K562 (cell line): ENCODE measurements around the gene HIVEP2. TPM values are rescaled to one million over a fixed set of nuclear protein-coding genes. Genes with fewer than 3 reads are reported as not detected.

Source experiments
- BMI1 ChIP-seq: fragments of 150-350 bp; IDR thresholded peaks from 2 replicates; pipeline ENCODE4 v1.6.1; 2014; ENCODE audit warnings: low read length
- FOXP1 ChIP-seq: sonication (generic); formaldehyde crosslinking; IDR thresholded peaks from 2 replicates; pipeline ENCODE4 v1.8.0; 2022; ENCODE audit warnings: mild to moderate bottlenecking, missing genetic modification reagents
- HDAC6 ChIP-seq: IDR thresholded peaks from 2 replicates; pipeline ENCODE4 v1.6.1; 2012; ENCODE audit warnings: low read depth, mild to moderate bottlenecking, control low read depth, inconsistent platforms, low read length, moderate library complexity
- IRF1 ChIP-seq: sonication (generic); formaldehyde crosslinking; IDR thresholded peaks from 2 replicates; pipeline ENCODE4 v1.8.0; 2022; ENCODE audit warnings: missing genetic modification reagents, mild to moderate bottlenecking, borderline replicate concordance
- KLF1 ChIP-seq: fragments of 450-650 bp; IDR thresholded peaks from 2 replicates; pipeline ENCODE4 v1.6.1; 2016; ENCODE audit warnings: missing genetic modification characterization, missing compliant biosample characterization
- MAFF ChIP-seq: IDR thresholded peaks from 2 replicates; pipeline ENCODE4 v1.6.1; 2012; ENCODE audit warnings: low read length, improper control_type of control experiment
- MAFK ChIP-seq: IDR thresholded peaks from 2 replicates; pipeline ENCODE4 v1.6.1; 2011; ENCODE audit warnings: low read length, improper control_type of control experiment
- NFIC ChIP-seq: fragments of 450-650 bp; IDR thresholded peaks from 2 replicates; pipeline ENCODE4 v1.6.1; 2017; ENCODE audit warnings: mild to moderate bottlenecking, inconsistent platforms
- PCBP2 ChIP-seq: fragments of 200-400 bp; formaldehyde crosslinking; IDR thresholded peaks from 2 replicates; pipeline ENCODE4 v1.6.1; 2018; ENCODE audit warnings: low read length, low read depth, mild to moderate bottlenecking, moderate library complexity; ENCODE audit not compliant: poor library complexity, severe bottlenecking
- POLR2B ChIP-seq: fragments of 450-650 bp; IDR thresholded peaks from 2 replicates; pipeline ENCODE4 v1.6.1; 2018; ENCODE audit warnings: low read depth; ENCODE audit not compliant: partially characterized antibody
- POLR2G ChIP-seq: fragments of 200-400 bp; formaldehyde crosslinking; IDR thresholded peaks from 2 replicates; pipeline ENCODE4 v1.6.1; 2017; ENCODE audit warnings: low read depth, mild to moderate bottlenecking, antibody characterized with exemption, low read length, moderate library complexity
- RBM15 ChIP-seq: fragments of 200-400 bp; formaldehyde crosslinking; IDR thresholded peaks from 2 replicates; pipeline ENCODE4 v1.6.1; 2018; ENCODE audit warnings: mild to moderate bottlenecking, low read length, moderate library complexity; ENCODE audit not compliant: insufficient read depth
- SLC30A9 ChIP-seq: fragments of 250-450 bp; sonication (Bioruptor Pico); IDR thresholded peaks from 2 replicates; pipeline ENCODE4 v1.8.0; 2022; ENCODE audit warnings: mild to moderate bottlenecking, moderate library complexity
- TCF15 ChIP-seq: fragments of 250-450 bp; sonication (Bioruptor Pico); IDR thresholded peaks from 2 replicates; pipeline ENCODE4 v1.8.0; 2022; ENCODE audit warnings: moderate library complexity, mild to moderate bottlenecking, inconsistent platforms
- TCF7 ChIP-seq: sonication (generic); IDR thresholded peaks from 2 replicates; pipeline ENCODE4 v1.6.1; 2016; ENCODE audit warnings: antibody characterized with exemption, borderline replicate concordance
- ZC3H8 ChIP-seq: fragments of 450-650 bp; IDR thresholded peaks from 2 replicates; pipeline ENCODE4 v1.6.1; 2017
- ZNF347 ChIP-seq: fragments of 450-650 bp; formaldehyde crosslinking; IDR thresholded peaks from 2 replicates; pipeline ENCODE4 v1.4.0; 2020; ENCODE audit warnings: low read depth, mild to moderate bottlenecking, moderate library complexity
- polyA plus RNA-seq, 8 experiments: library from polyadenylated mRNA; depleted of rRNA in 4 of 8; stranded (reverse) in 5 of 8; unstranded in 3 of 8; fragments of >200 nt; fragmentation: Nextera tagmentation in 2 of 8; fragmentation: Illumina TruSeq in 1 of 8; extraction: Ambion mirVana in 2 of 8; extraction: Trizol in 1 of 8; gene quantifications; 2 replicates each; pipeline versions ENCODE4 v1.2.1 to v1.2.3, GENCODE V29; 2011 to 2014; ENCODE audit warnings: inconsistent platforms in 1 of 8, missing spikeins in 1 of 8
- total RNA-seq, 7 experiments: library from RNA; depleted of rRNA in 6 of 7; stranded (reverse); fragments of >200 nt in 6 of 7; fragmentation: Illumina TruSeq in 2 of 7; extraction: Trizol in 2 of 7; gene quantifications; 2 replicates each; pipeline versions ENCODE4 v1.2.1 to v1.2.3, GENCODE V29; 2011 to 2021; ENCODE audit warnings: low replicate concordance in 1 of 7
- TF ChIP-seq, protein P1 (sequence below): fragments of 250-450 bp; sonication (Bioruptor Pico); IDR thresholded peaks from 2 replicates; pipeline ENCODE4 v1.6.1; 2021; ENCODE audit warnings: mild to moderate bottlenecking
- TF ChIP-seq, protein P2 (sequence below): fragments of 200-800 bp; sonication (Bioruptor generic); IDR thresholded peaks from 2 replicates; pipeline ENCODE4 v1.6.1; 2017; ENCODE audit warnings: missing genetic modification characterization, missing compliant biosample characterization
- TF ChIP-seq, protein P3 (sequence below): sonication (generic); formaldehyde crosslinking; IDR thresholded peaks from 2 replicates; pipeline ENCODE4 v1.8.0; 2022; ENCODE audit warnings: mild to moderate bottlenecking, missing genetic modification reagents

Gene HIVEP2
- total and polyA plus RNA-seq, 9 of the 15 experiments (the other 6 are each of a cell fraction or from before 2014, with no cell fraction given) = under 0.01 to 1.2 (median 0.31) TPM

DNA sequence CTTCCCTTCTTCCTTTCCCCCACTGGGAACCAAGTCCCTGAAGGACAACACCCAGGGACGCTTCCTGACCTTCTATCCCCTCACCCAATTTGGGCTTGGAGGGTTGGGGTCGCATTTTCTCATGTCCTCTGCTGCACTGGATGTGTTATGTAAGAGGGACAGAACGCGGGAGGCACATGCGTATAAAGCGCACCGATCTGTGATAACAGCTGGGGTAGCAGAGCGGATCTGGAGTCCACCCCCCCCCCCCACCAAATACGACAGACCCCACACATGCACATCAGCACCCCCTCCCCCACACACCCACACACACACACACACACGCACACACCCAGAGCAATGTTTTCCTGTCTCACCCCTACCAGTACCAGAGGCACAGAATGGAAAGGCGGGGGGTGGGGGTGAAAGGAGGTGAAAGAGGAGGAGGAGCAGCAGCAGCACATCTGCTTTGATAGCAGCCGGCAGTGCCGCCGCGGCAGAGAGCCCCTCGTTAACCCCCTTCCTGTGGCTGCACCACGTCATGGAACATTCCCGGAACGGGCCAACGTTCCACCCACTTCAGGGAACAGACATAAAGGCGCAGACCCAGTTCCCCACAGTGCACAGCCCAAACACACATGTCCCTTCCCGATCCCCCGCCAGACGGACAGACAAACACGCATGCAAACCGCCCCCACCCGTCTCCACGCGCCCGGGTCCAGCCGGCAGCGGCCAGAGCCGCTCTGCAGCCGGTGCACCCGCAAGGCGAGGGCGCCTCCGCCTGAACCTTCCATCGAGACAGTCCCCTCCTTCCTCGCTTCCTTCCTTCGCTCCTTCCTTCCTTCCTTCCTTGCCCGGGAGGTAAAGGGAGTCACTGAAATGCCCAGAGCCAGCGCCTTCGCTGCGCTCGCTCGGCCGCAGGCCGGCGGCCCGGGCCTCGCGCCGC is 590 bp downstream of the HIVEP2 start (continued):
- TF ChIP-seq TCF15 (CRISPR knock-in tag) = no peak
- no peak for TF ChIP-seq IRF1 (CRISPR knock-in tag)
- TF ChIP-seq KLF1 = no peak
- TF ChIP-seq MAFK = no peak
- TF ChIP-seq HDAC6 = no peak
- no peak for TF ChIP-seq BMI1
- TF ChIP-seq SLC30A9 (CRISPR knock-in tag) = no peak
- TF ChIP-seq PCBP2 = no peak
- TF ChIP-seq NFIC = no peak
- no peak for TF ChIP-seq ZNF347 (CRISPR knock-in tag)
- TF ChIP-seq FOXP1 (CRISPR knock-in tag) = 0 out of 2 replicates have a peak, but pooled peaks have one; percentile 47
- no peak for TF ChIP-seq RBM15
- no peak for TF ChIP-seq TCF7
- TF ChIP-seq, protein P1, sequence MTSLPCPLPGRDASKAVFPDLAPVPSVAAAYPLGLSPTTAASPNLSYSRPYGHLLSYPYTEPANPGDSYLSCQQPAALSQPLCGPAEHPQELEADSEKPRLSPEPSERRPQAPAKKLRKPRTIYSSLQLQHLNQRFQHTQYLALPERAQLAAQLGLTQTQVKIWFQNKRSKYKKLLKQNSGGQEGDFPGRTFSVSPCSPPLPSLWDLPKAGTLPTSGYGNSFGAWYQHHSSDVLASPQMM = no peak
- TF ChIP-seq, protein P2, sequence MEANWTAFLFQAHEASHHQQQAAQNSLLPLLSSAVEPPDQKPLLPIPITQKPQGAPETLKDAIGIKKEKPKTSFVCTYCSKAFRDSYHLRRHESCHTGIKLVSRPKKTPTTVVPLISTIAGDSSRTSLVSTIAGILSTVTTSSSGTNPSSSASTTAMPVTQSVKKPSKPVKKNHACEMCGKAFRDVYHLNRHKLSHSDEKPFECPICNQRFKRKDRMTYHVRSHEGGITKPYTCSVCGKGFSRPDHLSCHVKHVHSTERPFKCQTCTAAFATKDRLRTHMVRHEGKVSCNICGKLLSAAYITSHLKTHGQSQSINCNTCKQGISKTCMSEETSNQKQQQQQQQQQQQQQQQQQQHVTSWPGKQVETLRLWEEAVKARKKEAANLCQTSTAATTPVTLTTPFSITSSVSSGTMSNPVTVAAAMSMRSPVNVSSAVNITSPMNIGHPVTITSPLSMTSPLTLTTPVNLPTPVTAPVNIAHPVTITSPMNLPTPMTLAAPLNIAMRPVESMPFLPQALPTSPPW (CRISPR knock-in tag) = peak; percentile 25
- no peak for TF ChIP-seq MAFF
- TF ChIP-seq POLR2G = 0 out of 2 replicates have a peak, but pooled peaks have one; percentile 22
- TF ChIP-seq, protein P3, sequence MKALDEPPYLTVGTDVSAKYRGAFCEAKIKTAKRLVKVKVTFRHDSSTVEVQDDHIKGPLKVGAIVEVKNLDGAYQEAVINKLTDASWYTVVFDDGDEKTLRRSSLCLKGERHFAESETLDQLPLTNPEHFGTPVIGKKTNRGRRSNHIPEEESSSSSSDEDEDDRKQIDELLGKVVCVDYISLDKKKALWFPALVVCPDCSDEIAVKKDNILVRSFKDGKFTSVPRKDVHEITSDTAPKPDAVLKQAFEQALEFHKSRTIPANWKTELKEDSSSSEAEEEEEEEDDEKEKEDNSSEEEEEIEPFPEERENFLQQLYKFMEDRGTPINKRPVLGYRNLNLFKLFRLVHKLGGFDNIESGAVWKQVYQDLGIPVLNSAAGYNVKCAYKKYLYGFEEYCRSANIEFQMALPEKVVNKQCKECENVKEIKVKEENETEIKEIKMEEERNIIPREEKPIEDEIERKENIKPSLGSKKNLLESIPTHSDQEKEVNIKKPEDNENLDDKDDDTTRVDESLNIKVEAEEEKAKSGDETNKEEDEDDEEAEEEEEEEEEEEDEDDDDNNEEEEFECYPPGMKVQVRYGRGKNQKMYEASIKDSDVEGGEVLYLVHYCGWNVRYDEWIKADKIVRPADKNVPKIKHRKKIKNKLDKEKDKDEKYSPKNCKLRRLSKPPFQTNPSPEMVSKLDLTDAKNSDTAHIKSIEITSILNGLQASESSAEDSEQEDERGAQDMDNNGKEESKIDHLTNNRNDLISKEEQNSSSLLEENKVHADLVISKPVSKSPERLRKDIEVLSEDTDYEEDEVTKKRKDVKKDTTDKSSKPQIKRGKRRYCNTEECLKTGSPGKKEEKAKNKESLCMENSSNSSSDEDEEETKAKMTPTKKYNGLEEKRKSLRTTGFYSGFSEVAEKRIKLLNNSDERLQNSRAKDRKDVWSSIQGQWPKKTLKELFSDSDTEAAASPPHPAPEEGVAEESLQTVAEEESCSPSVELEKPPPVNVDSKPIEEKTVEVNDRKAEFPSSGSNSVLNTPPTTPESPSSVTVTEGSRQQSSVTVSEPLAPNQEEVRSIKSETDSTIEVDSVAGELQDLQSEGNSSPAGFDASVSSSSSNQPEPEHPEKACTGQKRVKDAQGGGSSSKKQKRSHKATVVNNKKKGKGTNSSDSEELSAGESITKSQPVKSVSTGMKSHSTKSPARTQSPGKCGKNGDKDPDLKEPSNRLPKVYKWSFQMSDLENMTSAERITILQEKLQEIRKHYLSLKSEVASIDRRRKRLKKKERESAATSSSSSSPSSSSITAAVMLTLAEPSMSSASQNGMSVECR (CRISPR knock-in tag) = peak; percentile 54; the same call in 1 of the 2 replicates
- no peak for TF ChIP-seq ZC3H8
- TF ChIP-seq POLR2B = no peak
